HEK293 (cell line): ENCODE measurements around the gene LRRK1.

Experiments
- CTCF ChIA-PET: fragments of 350-600 bp; formaldehyde crosslinking; extraction: SDS; loops from one replicate; lab custom pipeline; 2021; ENCODE audit warnings: antibody characterized with exemption; lab: Yijun Ruan, JAX
- POLR2A ChIA-PET: fragments of 300-600 bp; formaldehyde crosslinking; extraction: SDS; loops from one replicate; lab custom pipeline; 2020; ENCODE audit warnings: antibody characterized with exemption, inconsistent platforms; lab: Yijun Ruan, JAX
- H3K27ac ChIP-seq: fragments of 200-500 bp; sonication (Bioruptor generic); 2 replicates; pipeline ENCODE4 v1.5.1; 2014; ENCODE audit warnings: low read depth, low read length, control low read depth, inconsistent platforms; ENCODE audit errors: extremely low read depth
- H3K36me3 ChIP-seq, 2 experiments: fragments of 200-500 bp in 1 of 2; sonication (Bioruptor generic) in 1 of 2; 1 replicate in 1 of 2; 2 replicates in 1 of 2; pipeline ENCODE4 v1.5.1; 2014 to 2017; ENCODE audit warnings: inconsistent platforms in 2 of 2, low read length in 2 of 2; ENCODE audit not compliant: control insufficient read depth in 2 of 2, insufficient read depth in 1 of 2
- H3K4me1 ChIP-seq: fragments of 200-500 bp; sonication (Bioruptor generic); 2 replicates; pipeline ENCODE4 v1.5.1; 2014; ENCODE audit warnings: mild to moderate bottlenecking, low read length, inconsistent platforms; ENCODE audit not compliant: control insufficient read depth, insufficient read depth
- H3K4me3 ChIP-seq: 2 replicates; pipeline ENCODE4 v1.5.1; 2011; ENCODE audit warnings: low read depth, mild to moderate bottlenecking, control low read depth, low read length, moderate library complexity
- H3K9me3 ChIP-seq: fragments of 200-500 bp; sonication (Bioruptor generic); 2 replicates; pipeline ENCODE4 v1.5.1; 2014; ENCODE audit warnings: low read depth, low read length, inconsistent platforms; ENCODE audit not compliant: control insufficient read depth, insufficient read depth
- GLI2 ChIP-seq: fragments of 450-650 bp; formaldehyde crosslinking; IDR thresholded peaks from 2 replicates; pipeline ENCODE4; 2017; ENCODE audit warnings: missing biosample characterization, missing genetic modification characterization, low read depth, borderline replicate concordance
- HOXD13 ChIP-seq: sonication (generic); formaldehyde crosslinking; IDR thresholded peaks from 2 replicates; pipeline ENCODE4 v1.8.0; 2022; ENCODE audit warnings: missing genetic modification reagents, borderline replicate concordance
- IKZF3 ChIP-seq: fragments of 450-650 bp; IDR thresholded peaks from 2 replicates; pipeline ENCODE4 v1.5.0; 2018; ENCODE audit warnings: missing biosample characterization, mild to moderate bottlenecking, missing genetic modification characterization, moderate library complexity
- PRDM2 ChIP-seq: fragments of 450-650 bp; formaldehyde crosslinking; IDR thresholded peaks from 2 replicates; pipeline ENCODE4 v1.5.1; 2016; ENCODE audit warnings: missing biosample characterization, missing genetic modification characterization, borderline replicate concordance
- SCRT1 ChIP-seq: fragments of 450-650 bp; formaldehyde crosslinking; IDR thresholded peaks from 2 replicates; pipeline ENCODE4 v1.5.1; 2016; ENCODE audit warnings: missing biosample characterization, missing genetic modification characterization, borderline replicate concordance
- WT1 ChIP-seq: fragments of 450-650 bp; formaldehyde crosslinking; IDR thresholded peaks from 2 replicates; pipeline ENCODE4 v1.5.1; 2016; ENCODE audit warnings: missing biosample characterization, missing genetic modification characterization
- ZBTB17 ChIP-seq: fragments of 450-650 bp; formaldehyde crosslinking; IDR thresholded peaks from 2 replicates; pipeline ENCODE4 v1.5.1; 2016; ENCODE audit warnings: missing biosample characterization, missing genetic modification characterization
- ZFP3 ChIP-seq: fragments of 450-650 bp; formaldehyde crosslinking; IDR thresholded peaks from 2 replicates; pipeline ENCODE4 v1.5.1; 2016; ENCODE audit warnings: low read depth, missing biosample characterization, missing genetic modification characterization
- ZNF214 ChIP-seq: fragments of 450-650 bp; formaldehyde crosslinking; IDR thresholded peaks from 2 replicates; pipeline ENCODE4 v1.5.1; 2017; ENCODE audit warnings: missing biosample characterization, mild to moderate bottlenecking, missing genetic modification characterization, borderline replicate concordance
- ZNF223 ChIP-seq: fragments of 450-650 bp; formaldehyde crosslinking; IDR thresholded peaks from 2 replicates; pipeline ENCODE4 v1.5.1; 2016; ENCODE audit warnings: missing biosample characterization, missing genetic modification characterization
- ZNF324 ChIP-seq: fragments of 450-650 bp; formaldehyde crosslinking; IDR thresholded peaks from 2 replicates; pipeline ENCODE4 v1.5.1; 2016; ENCODE audit warnings: missing biosample characterization, missing genetic modification characterization
- ZNF394 ChIP-seq: fragments of 450-650 bp; formaldehyde crosslinking; IDR thresholded peaks from 2 replicates; pipeline ENCODE4 v1.5.1; 2016; ENCODE audit warnings: missing biosample characterization, missing genetic modification characterization, mild to moderate bottlenecking, moderate library complexity, borderline replicate concordance
- ZSCAN18 ChIP-seq: fragments of 450-650 bp; formaldehyde crosslinking; IDR thresholded peaks from 2 replicates; pipeline ENCODE4 v1.5.1; 2016; ENCODE audit warnings: missing biosample characterization, missing genetic modification characterization

The LRRK1 gene

GRCh38 chr15:100891307-100892012 lies 27.7 kb upstream of the LRRK1 start (continued):
- TF ChIP-seq PRDM2 (tag by site-specific recombination) (no peak), IKZF3 (no peak), ZNF394 (tag by site-specific recombination) (no peak), HOXD13 (CRISPR knock-in tag) (no peak), ZSCAN18 (tag by site-specific recombination) (no peak), ZBTB17 (tag by site-specific recombination) (no peak), ZNF214 (tag by site-specific recombination) (no peak), WT1 (tag by site-specific recombination) (no peak), ZNF223 (tag by site-specific recombination) (no peak)

DNA sequence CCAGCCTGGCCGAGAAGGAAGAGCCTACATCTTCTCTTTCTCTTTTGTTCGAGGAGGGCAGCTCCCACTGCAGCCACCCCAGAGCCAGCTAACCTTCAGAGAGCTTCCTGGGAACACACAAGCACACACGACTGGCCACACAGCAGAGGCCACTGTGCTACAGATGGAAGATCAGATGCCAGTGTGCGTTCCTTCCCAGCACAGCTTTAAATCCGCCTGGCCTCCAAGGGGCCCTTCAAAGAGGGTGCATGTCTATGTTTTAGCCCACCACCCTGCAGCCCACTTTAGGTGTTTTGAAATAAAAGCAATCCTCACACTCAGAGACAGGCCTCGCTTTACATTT lies 27.2 kb upstream of the LRRK1 start:
- TF ChIP-seq GLI2 = no peak
- Histone ChIP-seq H3K4me1 (no peaks in the 10 kb centered on the region), H3K9me3 (no peaks in the 10 kb centered on the region), H3K27ac (no peak overlapping the region), H3K4me3 (no peak overlapping the region), H3K36me3 (peaks cover 0 to 58% of the 10 kb centered on the region in 2 experiments; a peak in 2 of 3 replicates)
- POLR2A ChIA-PET = interaction anchor here (0.6 kb wide), 1 partner anchor 42 kb away, joined by 4 read pairs; no protein-coding TSS in a partner anchor
- CTCF ChIA-PET = interaction anchor here (1.1 kb wide), 1 partner anchor 116 kb away, joined by 3 read pairs; no protein-coding TSS in a partner anchor

- Histone ChIP-seq H3K36me3 (peaks cover 0 to 63% of the 10 kb centered on the region in 2 experiments; a peak in 1 of 3 replicates), H3K4me3 (no peak overlapping the region), H3K4me1 (no peaks in the 10 kb centered on the region), H3K9me3 (no peaks in the 10 kb centered on the region), H3K27ac (no peak overlapping the region)
- peak; percentile 66; the same call in 1 of the 2 replicates for TF ChIP-seq ZFP3 (tag by site-specific recombination)
- no peak for TF ChIP-seq SCRT1 (tag by site-specific recombination)
- no peak for TF ChIP-seq ZNF324 (tag by site-specific recombination)
- ChIA-PET POLR2A (no interaction called here), CTCF (interaction anchor here (0.6 kb wide), 1 partner anchor 16 kb away, joined by 4 read pairs; no protein-coding TSS in a partner anchor)
Measured at GRCh38 chr15:100893261-100893963, 25.7 kb upstream of the LRRK1 start.
